H1 (cell line): Measurements from ENCODE around the gene CDH9. TPM values are rescaled to one million over a fixed set of nuclear protein-coding genes. Genes with fewer than 3 reads are reported as not detected.

Source experiments
- CTCF ChIA-PET: fragments of 300-600 bp; sonication (Branson Sonifier 250); formaldehyde crosslinking; loops from one replicate; lab custom pipeline; 2021; ENCODE audit not compliant: partially characterized antibody; lab: Charles Lee
- POLR2A ChIA-PET: fragments of 300-600 bp; sonication (Branson Sonifier 250); formaldehyde crosslinking; loops from one replicate; lab custom pipeline; 2021; ENCODE audit warnings: inconsistent platforms; ENCODE audit not compliant: partially characterized antibody; lab: Charles Lee
- DNase-seq, 2 experiments: peaks; one replicate each; pipeline versions ENCODE4 v3.0.0 to v3.0.0-alpha.2; 2010 to 2022; ENCODE audit warnings: low spot score in 2 of 2, low read depth in 1 of 2, mixed read lengths in 1 of 2
- FAIRE-seq: peaks from 2 replicates; lab custom pipeline; 2011; peaks lifted over from hg19 to GRCh38; lab: Jason Lieb, UNC
- H2AFZ ChIP-seq: 2 replicates; pipeline ENCODE4 v1.8.1; 2012; ENCODE audit warnings: low read length, inconsistent platforms
- H2AK5ac ChIP-seq: 2 replicates; pipeline ENCODE4 v1.6.1; 2013; ENCODE audit warnings: low read depth, low read length
- H2BK120ac ChIP-seq: replicated peaks from 2 replicates; pipeline ENCODE3; 2013; ENCODE audit warnings: low read depth, low read length, inconsistent platforms
- H2BK12ac ChIP-seq: 2 replicates; pipeline ENCODE4 v1.6.1; 2013; ENCODE audit warnings: low read depth, low read length
- H2BK15ac ChIP-seq: 2 replicates; pipeline ENCODE4 v1.6.1; 2013; ENCODE audit warnings: low read length
- H2BK20ac ChIP-seq: 2 replicates; pipeline ENCODE4 v1.6.1; 2013; ENCODE audit warnings: low read length
- H2BK5ac ChIP-seq: 2 replicates; pipeline ENCODE4 v1.6.1; 2013; ENCODE audit warnings: low read depth, low read length
- H3K14ac ChIP-seq: 2 replicates; pipeline ENCODE4 v1.6.1; 2013; ENCODE audit warnings: inconsistent platforms; ENCODE audit not compliant: insufficient read length
- H3K18ac ChIP-seq: 2 replicates; pipeline ENCODE4 v1.6.1; 2013; ENCODE audit warnings: low read length; ENCODE audit errors: extremely low read depth
- H3K23ac ChIP-seq: 2 replicates; pipeline ENCODE4 v1.6.1; 2013; ENCODE audit warnings: inconsistent platforms; ENCODE audit not compliant: insufficient read length
- H3K23me2 ChIP-seq: 2 replicates; pipeline ENCODE4 v1.6.1; 2013; ENCODE audit warnings: low read depth, low read length
- H3K27ac ChIP-seq: 2 replicates; pipeline ENCODE4 v1.6.1; 2011; ENCODE audit warnings: low read depth, low read length, inconsistent platforms
- H3K27me3 ChIP-seq, 4 experiments: replicated peaks in 1 of 4; 1 replicate in 1 of 4; 2 replicates in 3 of 4; pipeline versions ENCODE4 v1.6.1 to v1.8.1; 2011 to 2013; ENCODE audit warnings: low read length in 3 of 4, mild to moderate bottlenecking in 3 of 4, inconsistent platforms in 2 of 4, mixed read lengths in 2 of 4, moderate library complexity in 1 of 4; ENCODE audit not compliant: control insufficient read depth in 3 of 4, insufficient read depth in 3 of 4; ENCODE audit errors: extremely low read depth in 1 of 4
- H3K36me3 ChIP-seq, 4 experiments: 2 replicates each; pipeline versions ENCODE4 v1.6.1 to v1.8.1; 2011 to 2013; ENCODE audit warnings: mild to moderate bottlenecking in 4 of 4, low read length in 3 of 4, moderate library complexity in 2 of 4, control low read depth in 1 of 4, inconsistent platforms in 1 of 4; ENCODE audit not compliant: insufficient read depth in 4 of 4, control insufficient read depth in 2 of 4
- H3K4ac ChIP-seq: replicated peaks from 2 replicates; pipeline ENCODE3; 2013; ENCODE audit warnings: low read length, low read depth, mixed read lengths, inconsistent platforms; ENCODE audit not compliant: insufficient read length
- H3K4me1 ChIP-seq, 4 experiments: replicated peaks in 1 of 4; 1 replicate in 1 of 4; 2 replicates in 3 of 4; pipeline versions ENCODE4 v1.6.1 to v1.8.1; 2011 to 2013; ENCODE audit warnings: low read length in 3 of 4, inconsistent platforms in 2 of 4, mixed read lengths in 1 of 4; ENCODE audit not compliant: insufficient read depth in 4 of 4, control insufficient read depth in 3 of 4
- H3K4me2 ChIP-seq, 2 experiments: 2 replicates each; pipeline versions ENCODE4 v1.6.1 to v1.8.1; 2011 to 2013; ENCODE audit warnings: low read depth in 2 of 2, low read length in 2 of 2, control low read depth in 1 of 2, inconsistent platforms in 1 of 2, mild to moderate bottlenecking in 1 of 2; ENCODE audit not compliant: insufficient read depth in 1 of 2
- H3K4me3 ChIP-seq, 4 experiments: fragments of 200-600, 300-600 bp in 1 of 4; sonication (generic), shearing (Covaris generic), sonication (Bioruptor Twin) in 1 of 4; 2 replicates each; pipeline versions ENCODE4 v1.5.1 to v1.8.1; 2011 to 2016; ENCODE audit warnings: low read length in 4 of 4, low read depth in 3 of 4, control low read depth in 2 of 4, inconsistent platforms in 2 of 4, mild to moderate bottlenecking in 2 of 4, mixed read lengths in 1 of 4, moderate library complexity in 1 of 4; ENCODE audit not compliant: insufficient read depth in 2 of 4; ENCODE audit errors: extremely low read depth in 1 of 4
- H3K56ac ChIP-seq: replicated peaks from 2 replicates; pipeline ENCODE3; 2013; ENCODE audit warnings: low read depth, mild to moderate bottlenecking, mixed read lengths, low read length, inconsistent platforms; ENCODE audit not compliant: insufficient read length
- H3K79me1 ChIP-seq: 2 replicates; pipeline ENCODE4 v1.6.1; 2013; ENCODE audit warnings: low read depth, low read length, control low read depth
- H3K79me2 ChIP-seq, 2 experiments: 2 replicates each; pipeline versions ENCODE4 v1.6.1 to v1.8.1; 2012 to 2013; ENCODE audit warnings: low read length in 2 of 2, mild to moderate bottlenecking in 2 of 2, inconsistent platforms in 1 of 2; ENCODE audit not compliant: insufficient read depth in 2 of 2, control insufficient read depth in 1 of 2
- H3K9ac ChIP-seq, 4 experiments: replicated peaks in 1 of 4; 1 replicate in 1 of 4; 2 replicates in 3 of 4; pipeline versions ENCODE4 v1.6.1 to v1.8.1; 2011 to 2013; ENCODE audit warnings: low read depth in 3 of 4, low read length in 3 of 4, control low read depth in 2 of 4, mild to moderate bottlenecking in 2 of 4, moderate library complexity in 2 of 4, inconsistent platforms in 1 of 4; ENCODE audit errors: extremely low read depth in 1 of 4
- H3K9me3 ChIP-seq, 2 experiments: 2 replicates each; pipeline versions ENCODE4 v1.6.1 to v1.8.1; 2012 to 2013; ENCODE audit warnings: mild to moderate bottlenecking in 2 of 2, moderate library complexity in 2 of 2, control low read depth in 1 of 2, inconsistent platforms in 1 of 2, low read depth in 1 of 2, low read length in 1 of 2, mixed read lengths in 1 of 2; ENCODE audit not compliant: insufficient read depth in 2 of 2
- H4K20me1 ChIP-seq, 2 experiments: replicated peaks in 1 of 2; 2 replicates each; pipeline versions ENCODE3 to v1.8.1; 2011 to 2013; ENCODE audit warnings: inconsistent platforms in 2 of 2, low read length in 2 of 2, mild to moderate bottlenecking in 1 of 2; ENCODE audit not compliant: insufficient read depth in 2 of 2, control insufficient read depth in 1 of 2
- H4K5ac ChIP-seq: 2 replicates; pipeline ENCODE4 v1.6.1; 2013; ENCODE audit warnings: low read length, low read depth, mixed read lengths, inconsistent platforms; ENCODE audit not compliant: insufficient read length
- H4K8ac ChIP-seq: 2 replicates; pipeline ENCODE4 v1.8.0; 2013; ENCODE audit warnings: mild to moderate bottlenecking, moderate library complexity, low read length, inconsistent platforms; ENCODE audit not compliant: insufficient read depth; ENCODE audit errors: extremely low read depth
- H4K91ac ChIP-seq: replicated peaks from 2 replicates; pipeline ENCODE3; 2013; ENCODE audit warnings: low read length, mixed read lengths, inconsistent platforms; ENCODE audit not compliant: insufficient read length
- BRCA1 ChIP-seq: IDR thresholded peaks from 2 replicates; pipeline ENCODE4 v1.6.1; 2012; ENCODE audit warnings: low read depth, low read length, improper control_type of control experiment
- E2F6 ChIP-seq: IDR thresholded peaks from 2 replicates; pipeline ENCODE4 v1.6.1; 2012; ENCODE audit warnings: inconsistent platforms
- polyA plus RNA-seq, 7 experiments: library from polyadenylated mRNA; depleted of rRNA in 3 of 7; stranded (reverse) in 5 of 7; unstranded in 2 of 7; fragments of >200 nt in 5 of 7; fragments of 200-250 nt in 2 of 7; gene quantifications; 1 replicate in 5 of 7; 2 replicates in 1 of 7; 4 replicates in 1 of 7; pipeline versions ENCODE4 v1.2.1 to v1.2.3, GENCODE V29; 2011 to 2013; ENCODE audit warnings: missing spikeins in 2 of 7, mixed read lengths in 2 of 7
- total RNA-seq: library from RNA; stranded (reverse); fragmentation: NEBNext Ultra II Directional; extraction: Animal tissue kit (Norgen Biotek cat#: 25700); gene quantifications from 2 replicates; pipeline ENCODE4 v1.2.1, GENCODE V29; 2021

Gene CDH9
- total and polyA plus RNA-seq, 2 of the 8 experiments (the other 6 are each of a cell fraction or from before 2014, with no cell fraction given) = 0.54 to 1.0 TPM

- no peak overlapping the region for H3K9ac ChIP-seq
Observed at GRCh38 chr5:27007121-27007520, 31.3 kb downstream of the CDH9 start.

More at GRCh38 chr5:27007121-27007520, 31.3 kb downstream of the CDH9 start:
- H4K5ac ChIP-seq = no peak overlapping the region
- H3K4me1 ChIP-seq = no peaks in the 10 kb centered on the region
- no peaks in the 10 kb centered on the region for H3K27me3 ChIP-seq
- no peak overlapping the region for H4K8ac ChIP-seq
- H2BK5ac ChIP-seq = no peak overlapping the region
- no peak overlapping the region for H3K27ac ChIP-seq
- no peaks in the 10 kb centered on the region for H3K9me3 ChIP-seq
- no peak overlapping the region for H2BK12ac ChIP-seq
- no peak overlapping the region for H3K4ac ChIP-seq
- H3K56ac ChIP-seq = no peak overlapping the region
- no peaks in the 10 kb centered on the region for H3K79me1 ChIP-seq
- no peak overlapping the region for H2AK5ac ChIP-seq
- FAIRE-seq (no peak), DNase-seq (no peak)
- no peak overlapping the region for H3K4me3 ChIP-seq
- ChIA-PET CTCF (no interaction called here), POLR2A (no interaction called here)
- no peak overlapping the region for H2AFZ ChIP-seq
- H3K23ac ChIP-seq = no peak overlapping the region
- no peak overlapping the region for H3K18ac ChIP-seq
- H2BK20ac ChIP-seq = no peak overlapping the region
- no peaks in the 10 kb centered on the region for H4K20me1 ChIP-seq
- no peaks in the 10 kb centered on the region for H3K79me2 ChIP-seq
- no peak overlapping the region for H2BK120ac ChIP-seq
- H4K91ac ChIP-seq = no peak overlapping the region
- TF ChIP-seq E2F6 = no peak
- no peak for TF ChIP-seq BRCA1
- TF ChIP-seq, all 59 proteins: peak for 0
- H3K14ac ChIP-seq = no peak overlapping the region
- H2BK15ac ChIP-seq = no peak overlapping the region
- H3K4me2 ChIP-seq = no peak overlapping the region
- no peaks in the 10 kb centered on the region for H3K23me2 ChIP-seq
- no peaks in the 10 kb centered on the region for H3K36me3 ChIP-seq
